Esophagus squamous epithelium (tissue), 5 donors: ENCODE data around the gene PTDSS2. TPM values are rescaled to one million over a fixed set of nuclear protein-coding genes. Genes with fewer than 3 reads are reported as not detected.

Source experiments
- DNase-seq: peaks from one replicate; lab custom pipeline; 2025; lab: John Stamatoyannopoulos, UW
- H3K27ac ChIP-seq, 4 donors: fragments of 200-600 bp; sonication (generic); one replicate each; pipeline ENCODE4 v1.5.1; 2016 to 2019; ENCODE audit warnings: mild to moderate bottlenecking in 1 of 4
- H3K27me3 ChIP-seq, 4 donors: fragments of 200-600 bp; sonication (generic); 1 replicate in 3 of 4; 2 replicates in 1 of 4; pipeline versions ENCODE4 v1.5.1 to v1.6.0; 2017 to 2021; ENCODE audit warnings: antibody characterized with exemption in 1 of 4
- H3K36me3 ChIP-seq, 3 donors: fragments of 200-600 bp; sonication (generic); one replicate each; pipeline ENCODE4 v1.5.1; 2016 to 2019
- H3K4me1 ChIP-seq, 3 donors: fragments of 200-600 bp; sonication (generic); one replicate each; pipeline ENCODE4 v1.5.1; 2017 to 2019
- H3K4me3 ChIP-seq, 4 donors: fragments of 200-600 bp; sonication (generic); 1 replicate in 3 of 4; 2 replicates in 1 of 4; pipeline ENCODE4 v1.5.1; 2016 to 2019; ENCODE audit warnings: mild to moderate bottlenecking in 2 of 4, moderate library complexity in 1 of 4
- H3K9me3 ChIP-seq, 3 donors: fragments of 200-600 bp; sonication (generic); one replicate each; pipeline ENCODE4 v1.5.1; 2016 to 2019
- CTCF ChIP-seq, 6 experiments: fragments of 450-650 bp in 4 of 6; fragments of 200-600 bp in 2 of 6; sonication (generic) in 2 of 6; IDR thresholded peaks; one replicate each; pipeline ENCODE4 v1.5.1; 2016 to 2019; ENCODE audit warnings: antibody characterized with exemption in 6 of 6, mild to moderate bottlenecking in 4 of 6, moderate library complexity in 4 of 6
- POLR2A ChIP-seq, 4 donors: fragments of 450-650 bp; IDR thresholded peaks; one replicate each; pipeline ENCODE4 v1.6.1; 2017; ENCODE audit warnings: antibody characterized with exemption in 4 of 4, mild to moderate bottlenecking in 4 of 4, moderate library complexity in 3 of 4
- WGBS, 2 donors: methylation state at CpG; one replicate each; pipeline ENCODE4 v1.1.5; 2018; 5-methylcytosine and 5-hydroxymethylcytosine counted together
- intact Hi-C: fragments of 100-400 bp; cut with DNase I; formaldehyde crosslinking; loops from one replicate; pipeline ENCODE4 v1.15.0; 2022
- total RNA-seq, 4 donors: library from RNA; depleted of rRNA; stranded (reverse); fragments of >200 nt; gene quantifications; one replicate each; pipeline ENCODE4 v1.1.0, GENCODE V29; 2016
- donor health status: DM: yes; HTN: yes; CAD: no.

The PTDSS2 gene
- total RNA-seq, 4 donors from 2014 or later = 15.8 to 34.3 (median 22.8) TPM

DNA sequence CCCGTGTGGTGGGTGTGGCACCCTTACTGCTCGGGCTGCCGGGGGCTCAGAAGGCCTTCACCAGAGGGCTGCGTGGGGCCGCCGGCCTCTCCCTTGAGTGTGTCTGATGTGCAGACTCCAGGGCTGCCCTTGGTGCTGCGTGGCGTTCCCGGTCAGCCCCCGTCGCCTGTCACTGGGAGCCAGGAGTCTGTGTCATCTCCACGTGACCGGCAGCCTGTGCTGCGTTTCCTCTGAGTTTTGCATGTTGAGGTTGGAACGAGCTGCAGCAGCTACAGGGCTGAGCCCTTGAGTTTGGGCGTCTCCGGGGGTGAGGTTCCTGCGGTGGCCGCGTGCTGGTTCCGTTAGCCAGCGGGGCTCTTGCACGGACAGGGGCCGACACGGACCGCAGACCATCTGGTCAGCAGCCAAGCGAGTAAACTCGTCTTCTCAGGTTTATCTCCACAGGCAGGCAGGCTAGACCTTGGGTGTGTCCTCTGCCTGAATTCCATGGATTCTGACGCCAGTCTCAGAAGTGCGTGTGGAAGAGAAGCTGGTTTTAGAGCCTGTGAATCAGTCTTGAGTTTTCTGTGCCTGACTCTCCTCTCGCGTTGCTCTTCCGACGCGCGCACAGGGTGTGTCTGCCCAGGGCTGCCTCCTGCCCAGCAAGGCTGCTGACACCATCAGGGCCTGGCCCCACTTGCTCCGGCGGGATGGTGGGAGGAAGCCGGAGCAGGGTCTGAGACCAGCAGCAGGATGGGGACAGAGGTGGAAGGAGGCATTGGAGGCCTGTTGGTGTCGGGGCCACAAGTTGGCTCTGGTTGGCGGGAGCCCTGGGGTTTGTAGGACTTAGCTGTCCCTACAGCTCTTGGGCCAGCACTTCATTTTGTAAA, 10.5 kb downstream of the PTDSS2 start:
- Histone ChIP-seq H3K27me3 (no peaks in the 10 kb centered on the region), H3K4me1 (peaks cover 0 to 6% (median 0%) of the 10 kb centered on the region in 3 donors), H3K36me3 (peaks cover 0 to 71% (median 0%) of the 10 kb centered on the region in 3 donors), H3K4me3 (no peak overlapping the region), H3K27ac (peak overlapping the region in 1 of 4 donors; percentile 55), H3K9me3 (no peaks in the 10 kb centered on the region)
- no peak for TF ChIP-seq CTCF (IDR thresholded peaks at IDR 0.05)
- TF ChIP-seq POLR2A (IDR thresholded peaks at IDR 0.05) = no peak
- 88 to 93% methylated on average over 3 to 4 of the region's 41 CpGs for WGBS, 2 donors
- intact Hi-C loops = loop anchor here (5.0 kb wide), 1 partner anchor 37 kb away; no protein-coding TSS in a partner anchor
- no peak for DNase-seq

- no peak overlapping the region for H3K4me3 ChIP-seq
- H3K9me3 ChIP-seq = no peaks in the 10 kb centered on the region
- intact Hi-C loops = loop anchor here (5.0 kb wide), 1 partner anchor 36 kb away; no protein-coding TSS in a partner anchor
- no peak for DNase-seq
- H3K27me3 ChIP-seq = no peaks in the 10 kb centered on the region
- 100% methylated on average over 1 of the region's 9 CpGs; no CpG with 5 or more reads in 1 of the 2 donors for WGBS, 2 donors
- H3K4me1 ChIP-seq = peaks cover 0 to 13% (median 0%) of the 10 kb centered on the region in 3 donors
- no peak overlapping the region for H3K27ac ChIP-seq
- peaks cover 0 to 67% (median 0%) of the 10 kb centered on the region in 3 donors for H3K36me3 ChIP-seq
- TF ChIP-seq CTCF (IDR thresholded peaks at IDR 0.05) = no peak
- no peak for TF ChIP-seq POLR2A (IDR thresholded peaks at IDR 0.05)
Observed at GRCh38 chr11:461626-462025, 11.5 kb downstream of the PTDSS2 start.

DNA sequence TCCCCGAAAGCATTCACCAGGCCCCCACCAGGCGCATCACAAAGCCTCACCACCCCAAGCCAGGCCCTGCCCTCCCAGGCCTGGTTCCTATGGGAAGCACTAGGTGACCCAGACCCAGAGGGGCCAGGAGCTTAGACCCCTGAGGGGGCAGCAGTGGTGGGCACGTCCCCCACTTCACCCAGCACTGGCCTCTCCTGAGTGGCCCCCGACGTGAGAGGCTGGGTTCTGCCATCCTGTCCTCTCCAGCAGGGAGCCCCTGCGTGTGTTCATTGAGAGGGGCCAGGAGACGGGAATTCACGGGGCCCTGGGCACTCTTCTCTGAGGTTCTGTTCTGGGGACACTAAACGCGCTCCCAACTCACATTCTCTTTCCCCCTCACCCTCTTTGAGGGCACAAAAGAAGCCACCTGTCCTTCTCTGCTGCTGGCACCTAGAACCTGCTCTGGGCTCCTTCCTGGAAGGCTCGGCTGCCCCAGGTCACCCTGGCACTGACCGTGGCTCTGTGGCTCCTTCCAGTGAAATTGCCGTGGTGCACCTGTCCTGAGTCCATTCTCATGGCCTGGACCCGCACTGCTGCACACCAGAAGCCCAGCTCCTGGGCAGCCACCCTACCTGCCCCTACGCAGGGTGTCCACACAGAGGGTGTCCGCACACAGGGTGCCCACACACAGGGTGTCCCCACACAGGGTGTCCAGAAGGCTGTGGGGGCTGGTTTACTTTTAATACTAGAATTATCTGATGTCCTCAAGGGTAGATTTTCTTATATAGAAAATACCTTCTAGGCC, 12.2 kb downstream of the PTDSS2 start:
- Histone ChIP-seq H3K36me3 (peaks cover 0 to 61% (median 0%) of the 10 kb centered on the region in 3 donors), H3K4me1 (peaks cover 0 to 13% (median 0%) of the 10 kb centered on the region in 3 donors), H3K9me3 (no peaks in the 10 kb centered on the region), H3K27me3 (no peaks in the 10 kb centered on the region), H3K27ac (no peak overlapping the region), H3K4me3 (no peak overlapping the region)
- DNase-seq = no peak
- intact Hi-C loops = loop anchor here (5.0 kb wide), 1 partner anchor 35 kb away; no protein-coding TSS in a partner anchor
- 96 to 98% methylated on average over 9 of the region's 16 CpGs for WGBS, 2 donors
- TF ChIP-seq CTCF (IDR thresholded peaks at IDR 0.05) (no peak), POLR2A (IDR thresholded peaks at IDR 0.05) (no peak)

DNA sequence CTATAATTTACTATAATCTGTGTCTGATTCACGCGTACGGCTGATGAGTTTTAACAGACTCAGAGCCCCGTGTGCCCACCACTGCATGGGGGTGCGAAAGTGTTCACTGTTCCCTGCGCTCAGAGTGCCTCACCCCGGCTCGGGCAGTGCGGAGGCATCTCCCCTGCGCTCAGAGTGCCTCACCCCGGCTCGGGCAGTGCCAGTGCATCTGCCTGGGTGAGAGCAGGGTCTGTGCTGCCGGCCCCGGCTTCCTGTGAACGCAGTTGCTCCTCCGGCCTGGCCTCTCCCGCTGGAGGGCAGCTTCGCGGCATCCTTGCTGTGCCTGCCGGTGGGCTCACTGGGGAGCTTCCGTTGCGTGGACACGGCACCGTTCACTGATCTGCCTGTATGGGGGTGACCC, 14.2 kb downstream of the PTDSS2 start:
- DNase-seq = no peak
- H3K27ac ChIP-seq = no peak overlapping the region
- intact Hi-C loops = loop anchor here (5.0 kb wide), 1 partner anchor 33 kb away; no protein-coding TSS in a partner anchor
- H3K4me1 ChIP-seq = peaks cover 0 to 21% (median 0%) of the 10 kb centered on the region in 3 donors
- peaks cover 0 to 54% (median 0%) of the 10 kb centered on the region in 3 donors for H3K36me3 ChIP-seq
- H3K9me3 ChIP-seq = no peaks in the 10 kb centered on the region
- TF ChIP-seq CTCF (IDR thresholded peaks at IDR 0.05) (no peak), POLR2A (IDR thresholded peaks at IDR 0.05) (no peak)
- no peak overlapping the region for H3K4me3 ChIP-seq
- H3K27me3 ChIP-seq = no peaks in the 10 kb centered on the region
- 93 to 96% methylated on average over 11 to 17 of the region's 24 CpGs for WGBS, 2 donors
